C4-2B (cell line): ENCODE data around the gene PDE12.

ENCODE experiments used
- H3K27ac ChIP-seq: fragments of 450-650 bp; 2 replicates; pipeline ENCODE4 v1.5.1; 2017
- ZFX ChIP-seq: fragments of 450-650 bp; IDR thresholded peaks from 2 replicates; pipeline ENCODE4 v1.6.1; 2017
- TF ChIP-seq, protein P1 (sequence below): fragments of 450-650 bp; conservative IDR thresholded peaks from 2 replicates; pipeline ENCODE4 v1.5.1; 2017; ENCODE audit warnings: mild to moderate bottlenecking

The PDE12 gene, protein sequence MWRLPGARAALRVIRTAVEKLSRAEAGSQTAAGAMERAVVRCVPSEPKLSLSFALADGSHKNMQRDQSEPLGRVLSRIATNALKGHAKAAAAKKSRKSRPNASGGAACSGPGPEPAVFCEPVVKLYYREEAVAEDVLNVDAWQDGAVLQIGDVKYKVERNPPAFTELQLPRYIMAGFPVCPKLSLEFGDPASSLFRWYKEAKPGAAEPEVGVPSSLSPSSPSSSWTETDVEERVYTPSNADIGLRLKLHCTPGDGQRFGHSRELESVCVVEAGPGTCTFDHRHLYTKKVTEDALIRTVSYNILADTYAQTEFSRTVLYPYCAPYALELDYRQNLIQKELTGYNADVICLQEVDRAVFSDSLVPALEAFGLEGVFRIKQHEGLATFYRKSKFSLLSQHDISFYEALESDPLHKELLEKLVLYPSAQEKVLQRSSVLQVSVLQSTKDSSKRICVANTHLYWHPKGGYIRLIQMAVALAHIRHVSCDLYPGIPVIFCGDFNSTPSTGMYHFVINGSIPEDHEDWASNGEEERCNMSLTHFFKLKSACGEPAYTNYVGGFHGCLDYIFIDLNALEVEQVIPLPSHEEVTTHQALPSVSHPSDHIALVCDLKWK

GRCh38 chr3:57555738-57556458 lies at the start of gene PDE12:
PDE12 (plus strand) TSS chr3:57556274; CDS start chr3:57556380, 106 bp downstream.
- peak within 1 kb of the TSS; percentile 87 for H3K27ac ChIP-seq
- TF ChIP-seq, protein P1, sequence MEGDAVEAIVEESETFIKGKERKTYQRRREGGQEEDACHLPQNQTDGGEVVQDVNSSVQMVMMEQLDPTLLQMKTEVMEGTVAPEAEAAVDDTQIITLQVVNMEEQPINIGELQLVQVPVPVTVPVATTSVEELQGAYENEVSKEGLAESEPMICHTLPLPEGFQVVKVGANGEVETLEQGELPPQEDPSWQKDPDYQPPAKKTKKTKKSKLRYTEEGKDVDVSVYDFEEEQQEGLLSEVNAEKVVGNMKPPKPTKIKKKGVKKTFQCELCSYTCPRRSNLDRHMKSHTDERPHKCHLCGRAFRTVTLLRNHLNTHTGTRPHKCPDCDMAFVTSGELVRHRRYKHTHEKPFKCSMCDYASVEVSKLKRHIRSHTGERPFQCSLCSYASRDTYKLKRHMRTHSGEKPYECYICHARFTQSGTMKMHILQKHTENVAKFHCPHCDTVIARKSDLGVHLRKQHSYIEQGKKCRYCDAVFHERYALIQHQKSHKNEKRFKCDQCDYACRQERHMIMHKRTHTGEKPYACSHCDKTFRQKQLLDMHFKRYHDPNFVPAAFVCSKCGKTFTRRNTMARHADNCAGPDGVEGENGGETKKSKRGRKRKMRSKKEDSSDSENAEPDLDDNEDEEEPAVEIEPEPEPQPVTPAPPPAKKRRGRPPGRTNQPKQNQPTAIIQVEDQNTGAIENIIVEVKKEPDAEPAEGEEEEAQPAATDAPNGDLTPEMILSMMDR: no peak
- peak; percentile 98; the same call in 1 of the 2 replicates for TF ChIP-seq ZFX

DNA sequence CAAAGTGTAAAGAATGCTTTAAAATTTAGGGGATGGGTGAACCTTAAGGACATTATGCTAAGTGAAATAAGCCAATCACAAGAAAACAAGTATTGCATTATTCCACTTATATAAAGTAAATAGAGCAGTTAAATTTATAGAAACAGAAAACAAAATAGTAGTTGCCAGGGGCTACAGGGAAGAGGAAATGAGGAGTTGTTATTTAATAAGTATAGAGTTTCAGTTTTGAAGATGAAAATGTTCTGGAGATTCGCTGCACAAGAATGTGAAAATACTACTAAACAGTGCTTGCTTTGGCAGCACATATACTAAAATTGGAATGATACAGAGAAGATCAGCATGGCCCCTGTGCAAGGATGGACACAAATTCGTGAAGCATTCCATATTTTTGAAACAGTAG lies 43.9 kb upstream of the PDE12 start:
- peak overlapping the region; percentile 74 for H3K27ac ChIP-seq
- TF ChIP-seq ZFX: no peak
- TF ChIP-seq, protein P1: no peak

- TF ChIP-seq, protein P1: no peak
- H3K27ac ChIP-seq: no peak overlapping the region
Observed at GRCh38 chr3:57518276-57518915, 37.7 kb upstream of the PDE12 start.

DNA sequence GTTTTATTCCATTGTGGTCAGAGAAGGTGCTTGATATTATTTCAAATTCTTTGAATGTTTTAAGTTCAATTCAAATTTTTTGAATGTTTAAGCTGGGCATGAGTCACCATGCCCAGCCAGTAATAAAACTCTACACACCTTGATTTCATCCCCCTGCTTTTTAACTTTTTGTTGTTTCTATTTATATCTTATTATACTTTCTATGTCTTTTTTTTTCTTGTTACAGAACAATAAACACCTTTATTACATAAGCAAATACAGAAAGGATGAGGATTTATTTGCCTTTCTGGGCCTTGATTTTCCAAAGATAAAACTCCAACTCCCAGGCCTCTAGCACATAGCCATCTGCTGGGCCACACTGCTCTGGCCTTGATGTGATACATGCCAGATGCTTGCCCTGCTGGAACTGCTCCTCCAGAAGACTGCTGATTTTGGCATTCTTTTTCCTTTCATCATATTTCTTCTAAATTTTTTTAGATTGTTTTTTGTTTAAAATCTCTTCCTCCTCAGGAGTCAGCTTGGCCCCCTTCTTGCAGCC lies 25.9 kb upstream of the PDE12 start:
- peak overlapping the region; percentile 63 for H3K27ac ChIP-seq

GRCh38 chr3:57538465-57538864 lies 17.6 kb upstream of the PDE12 start:
- TF ChIP-seq, protein P1: no peak
- TF ChIP-seq ZFX: no peak
- no peak overlapping the region for H3K27ac ChIP-seq

More for the DNA sequence above, 25.9 kb upstream of the PDE12 start:
- no peak for TF ChIP-seq ZFX
- TF ChIP-seq, protein P1: no peak

- peak within 1 kb of the TSS; percentile 3; the same call in 1 of the 2 replicates for H3K27ac ChIP-seq
- no peak for TF ChIP-seq ZFX
- TF ChIP-seq, protein P1: no peak
Observed at GRCh38 chr3:57544181-57545125, 11.6 kb upstream of the PDE12 start, which contains the start of gene DNAH12. DNAH12 (minus strand) TSS chr3:57544344; CDS start chr3:57542870, 1,474 bp downstream.
